Pulmonary artery endothelial cell (primary cell): ENCODE data around the gene TFF1. TPM values are rescaled to one million over a fixed set of nuclear protein-coding genes. Genes with fewer than 3 reads are reported as not detected.

Source experiments
- DNase-seq: peaks from one replicate; pipeline ENCODE4 v3.0.0-alpha.2; 2011; ENCODE audit warnings: low read depth, low spot score
- total RNA-seq: library from RNA; depleted of rRNA; stranded (reverse); fragments of >200 nt; gene quantifications from 2 replicates; pipeline ENCODE4 v1.2.3, GENCODE V29; 2014

TFF1 gene
- total RNA-seq, 1 donor from 2014 or later, result not detected

DNA sequence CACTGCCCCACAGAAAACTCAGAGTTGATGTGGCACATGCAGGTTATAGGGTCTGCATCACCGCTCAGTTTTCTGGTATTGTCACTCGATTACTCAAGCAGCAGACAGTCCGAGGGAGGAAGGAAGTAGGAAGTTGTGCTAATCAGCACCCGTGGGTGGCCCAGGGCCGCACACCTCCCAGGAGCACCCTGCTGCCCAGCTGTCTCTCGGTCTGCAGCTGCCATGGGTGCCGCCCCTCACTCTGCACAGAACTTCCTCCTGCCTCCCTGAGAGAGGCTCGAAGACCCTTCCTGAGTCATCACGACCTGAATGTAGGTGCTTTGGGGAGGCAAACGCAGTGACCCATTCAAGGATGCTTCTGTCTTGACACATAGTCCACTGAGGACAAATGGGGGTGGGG, 47.0 kb downstream of the TFF1 start:
- no peak for DNase-seq

DNA sequence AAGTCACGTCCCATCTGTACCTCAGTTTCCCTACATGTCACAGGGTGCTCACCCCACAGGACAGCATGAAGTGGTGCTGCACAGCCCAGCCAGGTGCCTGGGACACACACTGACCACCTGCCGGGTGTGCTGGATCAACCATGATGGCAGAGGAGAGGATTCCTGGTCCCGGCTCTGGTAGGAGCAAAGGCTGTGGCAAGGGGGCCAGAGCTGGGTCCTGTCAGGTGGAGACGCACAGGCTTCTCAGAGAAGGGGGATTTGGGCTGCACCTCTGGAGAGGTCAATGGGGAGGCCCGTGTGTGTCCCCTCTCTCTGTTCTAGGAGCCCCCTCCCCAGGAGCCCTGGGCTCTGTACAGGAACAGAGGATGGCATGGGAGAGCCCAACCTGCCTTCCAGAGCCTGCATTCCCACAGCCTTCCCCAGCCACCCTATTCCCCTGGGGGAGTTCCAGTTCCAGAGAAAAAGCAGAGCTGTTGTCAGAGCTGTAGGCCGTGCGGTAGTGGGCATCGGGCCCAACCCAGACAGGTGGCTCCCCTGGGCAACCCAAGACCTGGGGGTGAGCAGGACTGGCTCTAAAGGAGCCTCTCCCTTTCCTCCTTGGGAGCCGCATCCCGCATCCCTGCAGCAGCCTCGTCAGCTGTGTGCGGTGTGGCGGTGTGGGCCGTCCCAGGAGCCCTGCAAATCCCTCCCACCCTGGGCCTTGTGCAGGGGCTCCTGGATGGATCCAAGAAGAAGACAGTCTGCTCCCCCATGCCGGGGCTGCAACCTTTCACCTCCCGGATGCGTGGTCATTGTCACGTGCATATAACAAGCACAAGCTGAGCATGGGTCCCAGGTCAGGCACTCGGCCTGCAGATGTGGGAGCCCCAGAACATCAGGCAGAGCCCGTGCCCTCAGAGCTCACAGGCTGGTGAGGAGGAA, 48.2 kb downstream of the TFF1 start:
- no peak for DNase-seq

DNA sequence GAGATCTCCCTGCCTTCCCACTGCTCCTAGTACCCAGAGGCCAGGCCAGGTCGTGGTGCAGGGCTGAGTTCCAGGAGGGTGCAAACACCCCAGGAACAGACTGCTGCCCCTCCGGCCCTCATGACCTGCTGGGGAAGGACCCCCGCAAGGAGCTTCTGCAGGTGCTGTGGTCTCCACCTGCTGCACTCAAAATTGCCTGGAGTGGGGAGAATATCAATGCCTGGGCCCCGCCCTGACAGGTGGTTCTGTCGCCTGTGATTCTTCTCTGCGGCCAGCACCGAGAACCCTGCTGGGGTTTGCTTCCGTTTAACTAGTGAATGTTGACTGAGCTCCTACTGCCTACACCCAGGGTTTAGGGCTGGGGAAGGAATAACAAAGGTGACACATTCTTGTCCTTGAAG, 49.0 kb downstream of the TFF1 start:
- DNase-seq, result no peak

DNA sequence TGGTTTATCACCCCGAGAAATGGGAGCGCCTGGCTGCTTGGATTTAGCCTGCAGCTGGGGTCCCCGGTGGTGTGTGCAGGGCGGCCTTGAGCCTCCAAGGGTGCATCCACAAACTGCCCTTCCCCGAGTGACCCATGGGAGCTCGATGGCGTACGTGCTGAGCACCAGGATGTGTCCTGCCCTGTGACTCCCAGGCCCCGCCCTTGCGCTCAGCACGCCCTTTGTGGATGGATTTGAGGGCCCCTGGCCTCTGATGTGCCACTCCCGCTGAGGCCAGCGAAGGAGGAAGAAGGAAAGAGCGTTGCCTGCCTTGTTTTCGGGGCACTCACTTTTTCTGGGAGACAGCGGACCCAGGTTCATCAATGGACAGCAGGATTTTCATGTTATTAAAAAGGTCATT, 49.4 kb downstream of the TFF1 start:
- DNase-seq, result no peak

DNA sequence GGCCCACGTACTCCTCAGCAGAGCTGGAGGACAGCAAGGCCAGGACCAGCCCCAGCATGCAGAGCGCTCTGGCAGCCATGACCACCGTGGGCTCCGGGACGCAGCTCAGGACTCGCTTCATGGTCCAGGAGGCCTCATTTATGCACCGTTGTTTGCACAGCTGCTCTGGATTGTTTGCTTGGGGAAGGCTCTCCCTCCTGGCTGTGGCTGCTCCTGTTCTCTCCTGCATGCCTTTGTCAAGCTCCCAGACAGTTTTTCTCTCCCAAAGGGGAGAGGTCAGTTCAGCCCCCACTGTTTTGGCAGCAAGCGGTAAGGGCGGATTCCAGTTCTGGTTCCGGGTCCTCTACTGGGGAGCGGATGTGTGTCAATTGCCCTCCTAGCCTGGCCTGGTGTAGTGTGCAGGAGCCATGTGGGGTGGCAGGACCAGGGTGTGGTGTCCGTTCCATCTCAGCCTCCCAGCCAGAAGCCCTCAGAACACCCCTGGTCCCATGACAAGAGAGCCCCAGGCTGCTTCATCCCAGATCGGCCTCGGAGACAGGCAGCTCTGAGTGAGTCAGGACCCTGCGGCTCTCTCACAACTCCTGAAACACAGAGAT, 50.9 kb downstream of the TFF1 start, which contains the start of gene TFF3:
Gene TFF3 (minus strand): TSS at position 114 of the 596 bp plus-strand sequence. CDS start 35 bp downstream, at position 79.
- no peak for DNase-seq

DNA sequence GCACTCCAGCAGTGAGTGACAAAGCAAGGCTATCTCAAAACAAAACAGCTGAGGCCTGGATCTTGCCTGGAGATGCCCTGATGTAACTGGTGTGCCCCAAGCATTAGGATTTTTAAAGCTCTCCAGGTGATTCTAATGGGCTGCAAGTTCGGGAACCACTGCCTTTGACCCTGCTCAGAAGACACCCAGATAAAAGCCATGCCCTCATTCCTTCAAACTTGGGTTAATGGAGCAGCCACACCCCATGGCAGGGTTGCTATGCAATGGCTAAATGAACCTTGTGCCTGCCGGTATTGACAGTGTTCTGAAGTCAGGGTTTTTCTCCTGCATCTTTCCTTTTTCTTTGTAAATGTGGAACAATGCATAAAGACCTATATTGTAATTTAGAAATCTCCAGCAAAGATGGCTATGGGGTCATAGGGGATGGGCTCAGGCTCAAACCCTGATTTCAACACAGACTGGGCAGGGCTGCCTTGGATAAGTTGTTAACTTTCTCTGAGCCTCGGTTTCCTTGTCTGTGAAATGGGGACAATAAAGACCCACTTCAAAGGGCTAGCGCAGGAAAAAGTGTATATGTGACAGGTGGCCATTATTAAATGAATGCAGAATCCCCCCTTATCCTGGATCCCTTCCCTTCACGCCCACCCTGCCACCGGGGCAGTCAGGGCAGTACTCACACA, 51.6 kb downstream of the TFF1 start:
- no peak for DNase-seq

DNA sequence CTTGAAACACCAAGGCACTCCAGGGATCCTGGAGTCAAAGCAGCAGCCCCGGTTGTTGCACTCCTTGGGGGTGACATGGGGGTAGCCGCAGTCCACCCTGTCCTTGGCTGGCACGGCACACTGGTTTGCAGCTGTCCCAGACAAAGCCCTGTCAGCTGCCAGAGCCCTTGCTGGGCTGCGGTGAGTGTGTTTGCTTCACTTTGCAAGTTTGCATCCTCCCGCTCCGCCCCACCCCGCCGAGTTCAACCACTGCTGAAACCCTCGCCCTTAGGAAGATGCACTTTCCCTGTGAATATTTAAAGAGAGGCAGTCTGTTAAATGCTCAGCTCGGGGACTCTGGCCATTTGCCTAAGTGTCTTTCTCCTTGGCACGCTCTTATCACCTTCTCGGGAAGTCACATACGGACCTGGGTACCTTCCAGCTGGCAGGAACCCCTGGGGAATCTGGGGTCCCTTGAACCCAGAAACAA, 52.8 kb downstream of the TFF1 start:
- no peak for DNase-seq

DNA sequence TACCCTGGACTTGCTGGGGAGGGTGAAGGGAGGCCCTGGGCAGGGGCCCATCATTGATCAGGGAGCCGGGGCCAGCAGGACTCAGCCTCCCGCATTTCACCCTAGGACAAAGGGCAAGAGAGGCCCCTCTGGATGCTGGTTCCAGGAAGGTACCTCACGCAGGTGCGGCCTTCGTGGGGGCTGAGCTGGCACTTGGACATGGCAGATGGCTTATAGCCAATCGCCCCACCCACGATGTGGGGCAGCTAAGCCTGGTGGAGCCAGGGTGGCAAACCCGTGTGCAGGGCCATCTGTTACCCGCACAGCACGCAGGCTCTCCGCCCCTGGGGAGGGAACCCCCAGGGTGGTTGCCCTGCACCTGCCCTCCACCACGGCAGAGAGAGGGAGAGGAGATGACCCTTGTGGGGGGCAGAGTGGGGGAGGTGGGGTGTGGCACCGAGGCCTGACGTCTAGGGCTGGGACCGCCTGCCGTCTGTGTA, 53.7 kb downstream of the TFF1 start:
- DNase-seq, result no peak

Other genes starting within 250 kb of the TFF1 start
- 19.5 and 37.8 TPM in 2 replicates for gene ABCG1, start 147.4 kb downstream of the TFF1 start, total RNA-seq
- not detected in 2 replicates for gene TFF3, start 51.1 kb downstream of the TFF1 start, total RNA-seq
- gene TFF2, start 15.5 kb downstream of the TFF1 start, total RNA-seq, result not detected in 2 replicates
- not detected in 2 replicates for gene TMPRSS3, start 29.5 kb upstream of the TFF1 start, total RNA-seq
- not detected in 2 replicates for gene UBASH3A, start 37.4 kb upstream of the TFF1 start, total RNA-seq
- 0.07 TPM in 1 of 2 replicates, not detected in the other for gene RSPH1, start 129.7 kb upstream of the TFF1 start, total RNA-seq
- 9.5 and 11.8 TPM in 2 replicates for gene SLC37A1, start 147.3 kb upstream of the TFF1 start, total RNA-seq